Right renal cortex interstitium (tissue), 3 donors: Measurements from ENCODE around the gene KRTAP12-2. TPM values are rescaled to one million over a fixed set of nuclear protein-coding genes. Genes with fewer than 3 reads are reported as not detected.

Experiments
- DNase-seq, 3 donors: peaks; one replicate each; pipeline ENCODE4 v3.0.0-alpha.2; 2013; ENCODE audit warnings: low read depth in 3 of 3, low spot score in 2 of 3
- polyA plus RNA-seq, 3 donors: library from polyadenylated mRNA; unstranded; fragments of 120-200 nt; gene quantifications; one replicate each; pipeline ENCODE4 v1.2.1, GENCODE V29; 2013; ENCODE audit not compliant: insufficient read length in 3 of 3

The KRTAP12-2 gene
- polyA plus RNA-seq, result not detected

DNA sequence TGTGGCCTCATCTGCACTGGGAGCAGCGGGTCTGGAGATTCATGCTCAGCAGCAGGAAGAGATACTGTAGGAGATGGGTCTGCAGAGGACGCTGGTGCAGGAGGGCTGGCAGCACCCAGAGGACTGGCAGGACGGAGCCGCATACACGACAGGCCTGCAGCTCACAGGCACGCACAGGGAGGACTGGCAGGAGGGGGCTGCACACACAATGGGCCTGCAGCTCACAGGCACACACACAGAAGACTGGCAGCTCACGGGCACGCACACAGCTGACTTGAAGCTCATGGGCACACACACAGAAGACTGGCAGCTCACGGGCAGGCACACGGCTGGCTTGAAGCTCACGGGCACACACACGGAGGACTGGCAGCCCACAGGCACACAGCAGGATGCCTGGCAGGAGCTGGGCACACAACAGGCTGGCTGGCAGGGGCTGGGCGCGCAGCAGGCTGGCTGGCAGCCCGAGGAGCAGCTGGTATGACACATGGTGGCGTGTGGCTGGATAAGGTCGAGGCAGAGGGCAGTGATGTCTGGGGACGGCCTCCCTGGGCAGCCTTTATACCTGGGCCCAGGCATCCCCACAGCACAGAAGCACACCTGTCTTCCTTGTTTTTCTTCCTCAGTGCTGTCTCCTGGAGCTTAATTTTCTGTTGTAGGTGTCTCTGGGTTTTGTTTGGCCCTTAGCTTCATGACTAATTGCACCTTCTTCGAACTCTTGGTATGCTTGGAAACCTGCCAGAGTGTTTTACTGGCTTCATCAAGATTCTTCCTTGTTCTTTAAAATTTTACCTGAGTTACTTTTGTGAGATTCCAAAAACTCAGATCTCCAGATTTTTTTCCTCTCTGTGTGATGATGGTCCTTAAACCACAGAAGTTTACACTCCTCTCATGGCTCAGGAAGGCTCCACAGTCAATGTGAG is at the start of gene KRTAP12-2:
Gene KRTAP12-2 (minus strand): TSS at position 527 of the 920 bp plus-strand sequence. CDS start 41 bp downstream, at position 486.
- DNase-seq, result no peak

DNA sequence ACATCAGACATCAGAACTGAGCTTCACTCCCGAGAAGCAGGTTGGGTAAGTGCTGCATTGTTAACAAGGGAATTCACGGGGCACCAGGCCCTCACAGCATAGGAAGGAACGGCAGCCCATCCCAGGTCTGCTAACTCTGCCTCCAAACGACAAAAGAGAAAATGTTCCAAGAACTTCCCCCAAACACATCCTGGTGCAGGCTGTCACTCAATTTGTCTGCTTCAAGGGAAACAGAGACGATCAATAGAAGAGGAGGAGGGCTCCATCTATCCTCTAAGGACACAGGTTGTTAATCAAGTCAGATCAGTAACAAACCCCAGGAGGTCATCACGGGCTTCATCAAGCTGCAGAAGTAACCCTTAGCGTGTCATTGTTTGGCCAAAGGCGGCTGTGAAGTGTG is 48.2 kb upstream of the KRTAP12-2 start:
- no peak for DNase-seq

- no peak for DNase-seq
These were observed 47.1 kb upstream of the KRTAP12-2 start for GRCh38 chr21:44713846-44714245.

DNA sequence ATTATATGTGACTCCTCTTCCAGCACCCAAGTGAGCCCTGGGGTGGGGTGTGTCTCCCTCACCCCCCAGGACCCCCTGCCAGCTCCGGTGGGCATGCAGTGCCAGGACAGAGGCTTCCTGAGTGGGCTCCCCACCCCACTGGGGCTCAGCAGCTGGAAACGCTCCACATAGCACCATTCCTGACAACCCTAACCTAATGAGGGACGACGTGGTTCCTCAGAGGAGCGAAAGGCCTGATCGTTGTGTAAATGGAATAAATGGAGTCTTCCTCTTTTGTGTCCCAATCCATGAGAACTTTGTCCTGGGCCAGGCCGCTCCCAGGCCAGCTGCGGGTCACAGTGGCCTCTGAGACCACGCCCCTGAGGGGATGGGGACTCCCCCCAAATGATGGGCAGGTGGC is 46.4 kb upstream of the KRTAP12-2 start:
- no peak for DNase-seq

GRCh38 chr21:44712203-44713028 is 45.7 kb upstream of the KRTAP12-2 start:
- no peak for DNase-seq

- DNase-seq, result no peak
These were observed 44.8 kb upstream of the KRTAP12-2 start, which contains the start of gene TSPEAR for GRCh38 chr21:44711327-44712202. Gene TSPEAR, minus strand, starts transcription at chr21:44711572. Its CDS starts 58 bp downstream, at chr21:44711514.

DNA sequence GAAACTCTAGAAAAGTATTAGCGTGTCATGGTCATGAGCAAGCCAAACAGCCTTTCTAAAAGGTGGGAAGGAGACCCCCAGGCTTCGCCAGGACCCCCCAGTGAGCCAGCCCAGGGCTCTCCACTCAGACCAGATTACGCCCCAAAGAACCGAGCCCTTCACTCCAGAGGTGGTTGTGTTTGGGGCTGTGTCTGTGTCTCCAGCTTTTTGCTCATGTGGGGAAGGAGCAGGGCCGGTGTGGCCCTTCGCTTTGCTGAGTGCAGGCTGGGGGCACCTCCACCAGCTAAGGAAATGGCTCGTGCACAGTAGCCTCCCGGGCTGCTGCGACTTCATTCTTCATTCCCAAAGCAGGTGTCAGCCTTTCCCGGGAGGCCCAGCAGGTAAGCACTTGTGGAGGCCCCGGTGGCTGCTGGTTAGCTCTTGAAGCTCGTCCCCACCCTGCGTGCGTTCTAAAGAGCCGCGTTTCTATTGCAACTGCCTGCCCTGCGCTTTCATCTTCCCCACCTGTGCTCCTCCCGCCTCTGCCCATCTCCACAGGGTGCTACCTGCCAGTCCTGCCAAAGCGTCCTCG is 44.1 kb upstream of the KRTAP12-2 start:
- DNase-seq, result no peak

DNA sequence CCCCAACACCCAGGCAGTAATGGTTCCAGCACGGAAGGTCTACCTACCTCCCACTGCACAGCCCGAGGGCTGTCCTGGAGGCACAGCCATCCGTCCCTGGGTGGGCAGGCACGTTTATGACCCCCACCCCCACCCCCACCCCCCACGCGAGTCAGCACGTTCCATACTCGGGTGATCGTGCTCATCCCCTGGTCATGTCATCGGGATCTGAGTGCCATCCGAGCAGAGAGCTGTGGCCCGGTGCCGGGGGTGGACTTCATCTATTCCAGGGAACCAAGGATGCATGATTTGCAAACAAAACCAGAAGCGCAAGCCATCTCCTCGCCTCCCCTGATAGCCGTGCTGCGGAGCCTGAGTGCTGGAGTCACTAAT is 43.6 kb upstream of the KRTAP12-2 start:
- no peak for DNase-seq

GRCh38 chr21:44709426-44710293 is 42.9 kb upstream of the KRTAP12-2 start:
- no peak for DNase-seq

- no peak for DNase-seq
These were observed 42.2 kb upstream of the KRTAP12-2 start for GRCh38 chr21:44708866-44709425.

DNA sequence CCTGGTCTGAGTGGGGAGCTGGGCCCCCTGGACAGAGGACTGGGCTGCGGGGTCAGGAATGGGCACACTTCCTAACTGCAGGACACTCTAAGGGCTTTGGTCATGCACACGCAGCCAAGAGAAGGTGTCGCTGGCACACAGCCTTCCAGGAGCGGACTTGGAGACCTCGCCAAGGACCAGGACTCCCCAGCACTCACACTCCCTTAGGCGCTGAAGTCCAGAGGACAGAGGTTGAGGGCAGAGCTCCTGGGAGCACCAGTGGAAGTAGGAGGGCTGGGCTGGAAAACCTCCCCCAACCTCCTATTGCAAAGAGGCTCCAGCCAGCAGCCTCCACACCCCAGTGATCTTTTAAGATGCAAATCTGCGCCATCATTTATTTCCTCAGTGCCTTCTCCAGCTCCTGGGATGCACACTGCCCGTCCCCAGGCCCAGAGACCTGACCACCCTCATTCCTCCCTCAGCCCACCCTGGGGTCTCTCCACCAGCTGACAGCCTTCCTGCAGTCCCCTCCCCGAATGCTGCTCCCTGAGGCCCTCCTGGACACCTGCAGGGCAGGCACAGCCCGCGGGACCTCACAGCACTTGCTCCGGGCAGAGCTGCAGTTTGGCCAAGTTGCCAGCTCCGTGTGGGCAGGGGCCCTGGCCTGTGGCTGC is 41.6 kb upstream of the KRTAP12-2 start:
- no peak for DNase-seq

- no peak for DNase-seq
These were observed 40.2 kb upstream of the KRTAP12-2 start for GRCh38 chr21:44706706-44707581.

DNA sequence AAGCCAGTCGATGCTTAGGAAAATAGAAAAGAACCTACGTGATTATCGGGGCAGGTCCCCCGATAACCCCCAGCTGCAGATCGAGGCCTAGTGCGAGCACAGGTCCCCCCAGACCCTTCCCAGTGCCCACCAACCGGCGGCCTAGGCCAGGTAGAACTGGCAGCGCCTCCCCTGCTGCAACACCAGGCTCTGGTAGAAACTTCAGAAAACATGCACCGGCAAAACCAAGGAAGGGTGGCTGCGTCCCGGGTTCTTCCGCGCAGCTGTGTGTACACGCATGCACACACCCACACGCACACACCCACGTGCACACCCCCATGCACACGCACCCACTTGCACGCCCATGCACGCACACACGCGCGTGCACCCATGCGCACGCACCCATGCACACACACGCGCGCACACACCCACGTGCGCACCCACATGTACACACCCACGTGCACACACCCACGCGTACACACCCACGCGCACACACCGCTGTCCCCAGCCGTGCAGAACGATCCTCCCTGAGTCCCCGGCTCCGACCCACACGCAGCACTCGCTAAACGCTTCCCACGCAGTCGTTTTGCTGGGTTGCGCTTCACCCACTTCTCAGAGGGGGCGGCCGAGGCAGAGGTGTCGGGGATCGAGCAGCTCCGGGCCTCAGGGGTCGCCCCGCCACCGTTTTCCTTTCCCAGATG is 39.4 kb upstream of the KRTAP12-2 start:
- no peak for DNase-seq

- no peak for DNase-seq
These were observed 37.9 kb upstream of the KRTAP12-2 start for GRCh38 chr21:44704636-44705001.

- DNase-seq, result no peak
These were observed 37.3 kb upstream of the KRTAP12-2 start for GRCh38 chr21:44703731-44704635.
